HUES64 (cell line): ENCODE measurements around the gene CARMIL3.
A peak's percentile ranks its signal among the peaks of the same experiment; 100 is the strongest.

Source experiments
- H3K27ac ChIP-seq: 2 replicates; pipeline ENCODE4 v1.7.0; 2013; ENCODE audit warnings: low read depth, low read length, inconsistent platforms
- H3K27me3 ChIP-seq: 2 replicates; pipeline ENCODE4 v1.6.1; 2013; ENCODE audit warnings: mild to moderate bottlenecking, low read length; ENCODE audit not compliant: insufficient read depth
- H3K36me3 ChIP-seq: 2 replicates; pipeline ENCODE4 v1.6.1; 2013; ENCODE audit warnings: mild to moderate bottlenecking, low read length; ENCODE audit not compliant: insufficient read depth
- H3K4me1 ChIP-seq: 2 replicates; pipeline ENCODE4 v1.6.1; 2013; ENCODE audit warnings: mild to moderate bottlenecking, low read length, moderate library complexity; ENCODE audit not compliant: insufficient read depth
- H3K4me3 ChIP-seq: 2 replicates; pipeline ENCODE4 v1.5.1; 2013; ENCODE audit warnings: mild to moderate bottlenecking, low read length, moderate library complexity
- H3K9ac ChIP-seq: 2 replicates; pipeline ENCODE4 v1.6.1; 2013; ENCODE audit warnings: mild to moderate bottlenecking, low read depth, low read length
- H3K9me3 ChIP-seq: 2 replicates; pipeline ENCODE4 v1.6.1; 2013; ENCODE audit warnings: low read depth, low read length; ENCODE audit not compliant: insufficient read depth
- WGBS: fragments of 150-250, 120-280 bp; methylation state at CpG from one replicate; pipeline ENCODE4 v1.1.7; 2013; ENCODE audit warnings: missing lambda C conversion rate; 5-methylcytosine and 5-hydroxymethylcytosine counted together

The CARMIL3 gene

GRCh38 chr14:24072881-24073877 lies 21.4 kb downstream of the CARMIL3 start:
- Histone ChIP-seq H3K4me1 (no peaks in the 10 kb centered on the region), H3K4me3 (no peak overlapping the region), H3K9me3 (no peaks in the 10 kb centered on the region), H3K9ac (no peak overlapping the region), H3K36me3 (no peaks in the 10 kb centered on the region), H3K27ac (no peak overlapping the region), H3K27me3 (no peaks in the 10 kb centered on the region)
- 87% methylated on average over 26 of the region's 26 CpGs for WGBS

- Histone ChIP-seq H3K9me3 (no peaks in the 10 kb centered on the region), H3K36me3 (no peaks in the 10 kb centered on the region), H3K4me1 (peaks cover 5% of the 10 kb centered on the region), H3K27ac (no peak overlapping the region), H3K27me3 (peaks cover 2% of the 10 kb centered on the region; the same call in 1 of the 2 replicates), H3K4me3 (no peak overlapping the region), H3K9ac (no peak overlapping the region)
- WGBS = 86% methylated on average over 11 of the region's 11 CpGs
Observed at GRCh38 chr14:24074625-24075484, 23.0 kb downstream of the CARMIL3 start.

GRCh38 chr14:24075485-24076301 lies 23.9 kb downstream of the CARMIL3 start:
- Histone ChIP-seq H3K9ac (no peak overlapping the region), H3K9me3 (no peaks in the 10 kb centered on the region), H3K4me1 (peaks cover 14% of the 10 kb centered on the region), H3K4me3 (no peak overlapping the region), H3K27ac (no peak overlapping the region), H3K36me3 (no peaks in the 10 kb centered on the region), H3K27me3 (peaks cover 10% of the 10 kb centered on the region; the same call in 1 of the 2 replicates)
- WGBS = 79% methylated on average over 11 of the region's 11 CpGs

GRCh38 chr14:24076302-24076601 lies 24.4 kb downstream of the CARMIL3 start:
- 86% methylated on average over 10 of the region's 10 CpGs for WGBS
- H3K4me3 ChIP-seq = no peak overlapping the region
- H3K4me1 ChIP-seq = peaks cover 16% of the 10 kb centered on the region
- no peak overlapping the region for H3K9ac ChIP-seq
- H3K9me3 ChIP-seq = no peaks in the 10 kb centered on the region
- H3K27me3 ChIP-seq = peaks cover 16% of the 10 kb centered on the region; the same call in 1 of the 2 replicates
- H3K36me3 ChIP-seq = no peaks in the 10 kb centered on the region
- no peak overlapping the region for H3K27ac ChIP-seq

- Histone ChIP-seq H3K9me3 (no peaks in the 10 kb centered on the region), H3K4me1 (peaks cover 20% of the 10 kb centered on the region), H3K9ac (no peak overlapping the region), H3K27ac (no peak overlapping the region), H3K27me3 (peaks cover 24% of the 10 kb centered on the region), H3K36me3 (no peaks in the 10 kb centered on the region), H3K4me3 (no peak overlapping the region)
- 94% methylated on average over 23 of the region's 23 CpGs for WGBS
Observed at GRCh38 chr14:24077086-24077485, 25.3 kb downstream of the CARMIL3 start.

GRCh38 chr14:24078146-24078545 lies 26.3 kb downstream of the CARMIL3 start:
- Histone ChIP-seq H3K27me3 (peaks cover 34% of the 10 kb centered on the region), H3K27ac (no peak overlapping the region), H3K9ac (no peak overlapping the region), H3K9me3 (no peaks in the 10 kb centered on the region), H3K4me3 (no peak overlapping the region), H3K4me1 (peaks cover 20% of the 10 kb centered on the region), H3K36me3 (no peaks in the 10 kb centered on the region)
- WGBS = 75% methylated on average over 3 of the region's 3 CpGs

GRCh38 chr14:24079491-24080141 lies 27.8 kb downstream of the CARMIL3 start:
- no peaks in the 10 kb centered on the region for H3K36me3 ChIP-seq
- H3K4me3 ChIP-seq = no peak overlapping the region
- peaks cover 20% of the 10 kb centered on the region for H3K4me1 ChIP-seq
- H3K27ac ChIP-seq = no peak overlapping the region
- peaks cover 47% of the 10 kb centered on the region for H3K27me3 ChIP-seq
- H3K9me3 ChIP-seq = no peaks in the 10 kb centered on the region
- H3K9ac ChIP-seq = no peak overlapping the region
- WGBS = 79% methylated on average over 9 of the region's 9 CpGs

GRCh38 chr14:24080142-24080530 lies 28.3 kb downstream of the CARMIL3 start:
- Histone ChIP-seq H3K4me1 (peaks cover 20% of the 10 kb centered on the region), H3K27me3 (peaks cover 47% of the 10 kb centered on the region), H3K9ac (no peak overlapping the region), H3K4me3 (no peak overlapping the region), H3K36me3 (no peaks in the 10 kb centered on the region), H3K27ac (no peak overlapping the region), H3K9me3 (no peaks in the 10 kb centered on the region)
- WGBS = 81% methylated on average over 6 of the region's 6 CpGs

- H3K4me1 ChIP-seq = peaks cover 20% of the 10 kb centered on the region
- H3K9me3 ChIP-seq = no peaks in the 10 kb centered on the region
- under 1% methylated on average over 73 of the region's 74 CpGs for WGBS
- H3K27ac ChIP-seq = no peak overlapping the region; the same call in 1 of the 2 replicates
- no peaks in the 10 kb centered on the region for H3K36me3 ChIP-seq
- peaks cover 47% of the 10 kb centered on the region for H3K27me3 ChIP-seq
- peak overlapping the region; percentile 76 for H3K9ac ChIP-seq
- peak overlapping the region; percentile 81 for H3K4me3 ChIP-seq
Observed at GRCh38 chr14:24080888-24081738, 29.3 kb downstream of the CARMIL3 start.
